HG03039 (cell line): ENCODE measurements around the gene GNS.
"Not testable (repeated sequence)": the region's sequence is repeated elsewhere in the genome, so short reads cannot be mapped to it uniquely, and the experiment has no call there.

ENCODE experiments used
- ATAC-seq: cut with Tn5 transposase; IDR thresholded peaks from one replicate; pipeline ENCODE4 v1.9.1; 2021; ENCODE audit warnings: mild to moderate bottlenecking, moderate library complexity; ENCODE audit not compliant: unreplicated experiment

The GNS gene

DNA sequence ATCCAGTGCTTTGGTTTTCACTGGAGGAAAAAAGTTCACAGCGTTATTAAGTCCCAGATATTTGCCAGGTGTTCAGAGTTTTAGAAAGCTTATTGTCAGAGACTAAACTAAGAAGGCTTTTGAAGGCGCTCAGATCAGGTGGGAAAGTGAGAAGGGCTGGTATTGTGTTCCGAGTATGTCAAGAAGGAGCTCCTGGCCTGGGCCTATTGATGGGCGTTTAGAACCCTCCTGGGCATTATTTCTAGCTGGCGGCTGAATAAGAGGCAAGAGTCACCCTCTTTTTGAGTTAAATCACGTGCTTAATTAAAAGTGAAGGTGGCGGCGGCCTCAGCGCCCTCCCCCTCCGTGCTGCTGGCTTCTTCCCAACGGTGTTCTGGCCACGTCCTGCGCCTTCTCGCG lies 20.9 kb upstream of the GNS start:
- no peak for ATAC-seq

DNA sequence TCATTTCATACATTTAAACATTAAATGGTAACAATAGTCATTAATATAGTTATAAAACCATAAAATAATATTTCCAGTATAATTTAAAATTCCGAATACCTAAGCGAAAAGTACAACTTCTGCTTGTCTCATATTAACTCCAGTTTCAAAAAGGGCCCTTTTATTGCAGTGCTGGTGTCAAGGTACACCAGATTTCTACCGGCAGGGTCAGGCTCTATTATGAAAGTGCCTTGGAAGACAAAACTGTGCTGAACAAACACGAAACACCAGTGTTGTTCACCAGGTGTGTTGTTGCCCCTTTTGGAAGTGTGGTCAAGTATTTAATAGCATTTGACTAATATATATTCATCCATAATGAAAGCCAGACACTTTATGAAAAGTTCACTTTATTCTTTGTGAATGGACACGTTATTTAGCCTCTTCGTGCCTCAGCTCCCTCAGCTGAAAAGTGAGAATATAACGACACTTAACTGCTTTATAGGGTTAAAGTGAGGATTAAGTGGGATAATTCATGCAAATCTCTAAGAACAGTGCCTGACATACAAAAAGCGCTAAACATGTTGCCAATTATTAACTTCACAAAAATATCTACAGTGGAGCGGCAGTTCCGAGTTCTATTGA lies 20.3 kb upstream of the GNS start:
- ATAC-seq = no peak

DNA sequence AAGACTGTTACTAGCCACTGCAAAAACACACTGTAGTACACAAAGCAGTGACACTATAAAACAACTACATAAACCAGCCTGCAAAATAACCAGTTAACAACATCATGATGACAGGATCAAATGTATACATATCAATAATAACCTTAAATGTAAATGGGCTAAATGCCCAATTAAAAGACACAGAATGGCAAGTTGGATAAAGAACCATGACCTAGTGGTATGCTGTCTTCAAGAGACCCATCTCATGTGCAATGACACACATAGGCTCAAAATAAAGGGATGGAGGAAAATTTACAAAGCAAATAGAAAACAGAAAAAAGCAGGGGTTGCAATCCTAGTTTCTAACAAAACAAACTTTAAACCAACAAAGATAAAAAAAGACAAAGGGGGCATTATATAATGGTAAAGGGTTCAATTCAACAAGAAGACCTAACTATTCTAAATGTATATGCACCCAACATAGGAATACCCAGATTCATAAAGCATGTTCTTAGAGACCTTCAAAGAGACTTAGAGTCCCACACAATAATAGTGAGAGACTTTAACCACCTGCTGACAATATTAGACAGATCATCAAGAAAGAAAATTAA lies 16.0 kb upstream of the GNS start:
- ATAC-seq = not testable (repeated sequence)

DNA sequence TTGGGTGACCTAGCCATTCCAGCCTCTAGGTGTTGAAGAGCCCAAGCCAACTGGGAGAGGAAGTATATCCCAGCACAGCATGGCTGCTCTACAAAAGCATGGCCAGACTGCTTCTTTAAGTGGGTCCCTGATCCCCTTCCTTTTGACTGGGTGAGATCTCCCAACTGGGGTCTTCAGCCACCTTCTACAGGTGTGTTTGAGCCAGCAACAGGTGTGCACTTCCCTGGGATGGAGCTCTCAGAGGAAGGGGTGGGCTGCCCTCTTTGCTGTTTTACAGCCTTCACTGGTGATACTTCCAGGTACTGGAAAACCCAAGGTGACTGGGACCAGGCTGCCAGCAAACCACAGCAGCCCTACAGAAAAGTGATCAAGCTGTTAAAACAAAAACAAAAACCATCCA lies 14.2 kb upstream of the GNS start:
- no peak for ATAC-seq

DNA sequence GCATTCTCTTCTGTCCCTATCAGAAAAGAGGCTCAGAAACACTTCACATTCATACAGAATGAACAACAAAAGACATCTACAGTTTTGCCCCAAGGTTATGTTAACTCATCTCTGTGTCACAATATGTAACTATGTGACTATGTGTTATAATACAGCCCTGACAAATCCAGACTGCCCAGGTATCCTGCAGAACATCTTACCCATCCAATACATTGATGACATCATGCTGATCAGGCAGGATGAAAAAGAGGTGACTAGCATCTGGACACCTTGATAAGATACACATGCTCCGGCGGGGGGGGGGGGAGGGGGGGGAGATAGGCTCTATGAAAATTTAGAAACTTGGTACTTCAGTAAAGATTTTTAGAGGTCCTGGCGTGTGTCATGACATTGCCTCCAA lies 8.3 kb upstream of the GNS start:
- ATAC-seq = no peak

DNA sequence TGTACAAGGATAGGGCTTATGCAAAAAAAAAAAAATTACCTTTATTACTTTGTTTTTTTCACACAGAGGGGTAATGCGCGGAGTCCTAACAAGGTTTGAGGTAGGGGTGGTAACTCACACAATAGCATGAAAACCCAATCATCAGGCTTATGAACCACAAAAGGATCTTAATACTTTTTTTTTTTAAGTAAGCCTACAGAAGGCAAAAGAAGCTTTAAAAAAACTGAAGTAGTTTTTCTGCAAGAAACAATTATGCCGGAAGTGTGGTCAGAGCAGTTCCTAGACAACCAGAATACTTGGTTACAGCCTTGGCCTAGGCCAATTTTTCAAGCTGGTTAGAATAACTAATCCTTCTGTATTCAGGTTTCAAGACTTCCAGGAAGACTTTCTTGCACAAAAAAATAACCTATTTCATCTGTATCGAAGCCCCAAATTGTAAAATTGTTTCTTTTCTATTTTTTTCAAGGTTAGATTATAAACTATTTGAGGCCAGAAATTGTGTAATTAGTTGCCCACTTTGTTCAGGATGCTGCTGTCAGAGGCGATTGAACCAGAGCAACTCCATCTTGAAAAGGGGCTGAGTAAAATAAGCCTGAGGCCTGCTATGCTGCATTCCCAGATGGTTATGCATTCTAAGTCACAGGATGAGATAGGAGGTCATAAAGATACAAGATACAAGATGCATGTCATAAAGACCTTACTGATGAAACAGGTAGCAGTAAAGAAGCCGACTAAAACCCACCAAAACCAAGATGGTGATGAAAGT lies 1.8 kb upstream of the GNS start:
- ATAC-seq = no peak

DNA sequence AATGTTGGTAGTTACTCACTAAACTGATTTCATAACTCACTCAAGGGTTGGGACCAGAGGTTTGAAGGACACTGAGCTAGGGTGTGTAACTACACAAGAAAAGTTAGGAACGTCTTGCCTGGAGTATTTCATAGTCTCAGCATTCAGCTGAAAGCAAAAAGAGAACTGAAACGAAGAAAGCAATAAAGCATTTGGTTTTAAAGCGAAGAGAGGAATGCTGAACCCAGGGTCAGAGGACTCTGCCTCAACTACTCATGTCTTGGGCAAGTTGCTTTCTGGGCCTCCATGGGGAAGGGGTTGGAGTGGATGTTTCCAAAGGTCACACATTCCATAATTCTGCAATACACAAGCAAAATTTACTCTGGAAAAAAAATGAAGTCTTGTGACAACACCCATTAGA lies 1.4 kb downstream of the GNS start:
- no peak for ATAC-seq

DNA sequence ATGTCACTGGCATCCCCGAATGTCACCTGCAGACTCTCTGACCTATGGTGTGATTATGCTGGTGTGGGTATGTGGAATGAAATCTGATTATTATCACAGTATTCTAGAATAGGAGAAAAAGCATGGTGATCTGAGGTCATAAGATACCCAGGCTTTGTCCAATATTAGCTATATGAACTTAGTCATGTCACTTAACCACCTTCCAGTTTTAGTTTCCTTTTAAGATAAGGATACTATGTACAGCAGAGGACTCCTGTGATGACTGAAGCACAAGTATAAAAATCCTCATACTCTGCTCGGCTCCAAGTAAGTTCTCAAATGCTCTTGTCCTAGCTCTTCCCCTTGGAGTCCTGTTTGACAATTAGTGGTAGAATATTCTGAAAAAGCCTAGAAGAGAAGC lies 2.8 kb downstream of the GNS start:
- peak; percentile 46 for ATAC-seq

DNA sequence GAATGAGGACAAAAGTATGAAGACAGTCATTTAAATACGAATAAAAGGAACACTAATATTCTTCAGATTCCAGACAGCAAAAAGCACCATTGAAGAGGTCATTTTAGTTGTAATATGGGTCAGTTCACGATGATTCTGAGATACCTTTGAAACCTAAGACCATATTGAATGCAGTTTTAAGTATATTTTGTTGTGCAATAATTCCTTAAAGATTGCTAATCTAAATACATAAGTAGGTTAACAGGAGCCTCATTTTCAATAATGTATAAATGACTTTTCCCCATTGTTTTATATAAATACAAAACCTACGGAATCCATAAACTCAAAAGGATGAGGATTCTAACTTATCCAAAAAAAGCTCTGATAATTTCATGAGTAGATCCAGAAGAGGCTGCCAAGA lies 5.8 kb downstream of the GNS start:
- no peak for ATAC-seq

DNA sequence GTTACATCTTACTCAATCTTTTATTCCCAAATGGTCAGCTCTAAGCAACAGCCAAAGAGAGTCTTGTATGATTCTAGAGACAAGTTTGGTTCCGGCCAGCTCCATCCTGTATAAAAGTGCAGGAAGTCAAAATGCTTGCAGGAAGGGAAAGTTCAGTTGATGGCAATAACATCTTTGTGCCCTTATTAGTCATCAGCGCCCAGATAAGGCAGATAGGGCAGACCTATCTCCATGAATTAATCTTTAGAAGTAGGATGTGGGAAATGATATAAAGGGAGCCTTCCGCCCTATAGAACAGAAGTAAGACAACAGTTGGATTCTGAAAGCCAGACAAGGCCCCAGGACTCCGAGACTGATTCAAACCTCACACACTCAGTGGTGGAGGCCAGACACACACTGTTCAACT lies 6.4 kb downstream of the GNS start:
- ATAC-seq = no peak

DNA sequence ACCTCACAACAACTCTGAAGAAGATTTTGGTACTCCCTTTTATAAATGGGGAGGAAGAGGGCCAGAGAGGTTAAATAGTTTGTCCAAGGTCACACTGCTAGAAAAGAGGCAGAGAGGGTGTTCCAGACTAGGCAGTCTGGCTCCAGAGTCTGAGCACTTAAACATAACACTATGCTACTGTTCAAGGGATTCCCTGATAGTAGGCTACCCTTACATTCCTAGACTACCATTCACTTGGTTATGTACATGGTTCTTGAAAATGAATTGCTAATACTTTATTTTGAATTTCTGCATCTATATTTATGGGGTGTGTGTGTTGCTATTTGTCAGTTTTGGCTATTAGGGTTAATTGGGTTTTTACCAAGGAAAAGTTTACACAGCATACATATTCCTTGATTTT lies 7.2 kb downstream of the GNS start:
- no peak for ATAC-seq

DNA sequence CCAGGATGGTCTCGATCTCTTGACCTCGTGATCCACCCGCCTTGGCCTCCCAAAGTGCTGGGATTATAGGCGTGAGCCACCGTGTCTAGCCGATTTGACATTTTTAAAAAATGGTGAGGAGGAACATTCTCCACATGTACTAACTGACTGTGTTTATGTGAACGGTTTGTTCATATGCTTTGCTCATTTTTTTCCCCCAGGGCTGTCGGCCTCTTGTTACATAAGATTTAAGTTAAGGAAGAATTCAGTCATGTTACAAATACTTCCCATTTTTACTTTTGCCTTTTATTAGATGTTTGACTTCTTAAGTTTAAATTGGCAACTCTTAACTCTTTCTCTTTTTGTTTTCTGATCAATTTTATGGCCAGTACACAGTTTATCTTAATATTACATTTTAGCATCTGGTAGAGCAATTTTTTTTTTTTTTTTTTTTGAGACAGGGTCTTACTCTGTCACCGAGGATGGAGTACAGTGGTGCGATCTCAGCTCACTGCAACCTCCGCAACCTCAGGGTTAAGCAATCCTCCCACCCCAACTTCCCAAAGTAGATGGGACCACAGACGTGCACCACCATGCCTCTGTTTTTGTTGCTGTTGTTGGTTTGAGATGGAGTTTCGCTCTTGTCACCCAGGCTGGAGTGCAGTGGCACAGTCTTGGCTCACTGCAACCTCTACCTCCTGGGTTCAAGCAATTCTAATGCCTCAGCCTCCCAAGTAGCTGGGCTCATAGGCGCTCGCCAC lies 9.6 kb downstream of the GNS start:
- ATAC-seq = no peak

DNA sequence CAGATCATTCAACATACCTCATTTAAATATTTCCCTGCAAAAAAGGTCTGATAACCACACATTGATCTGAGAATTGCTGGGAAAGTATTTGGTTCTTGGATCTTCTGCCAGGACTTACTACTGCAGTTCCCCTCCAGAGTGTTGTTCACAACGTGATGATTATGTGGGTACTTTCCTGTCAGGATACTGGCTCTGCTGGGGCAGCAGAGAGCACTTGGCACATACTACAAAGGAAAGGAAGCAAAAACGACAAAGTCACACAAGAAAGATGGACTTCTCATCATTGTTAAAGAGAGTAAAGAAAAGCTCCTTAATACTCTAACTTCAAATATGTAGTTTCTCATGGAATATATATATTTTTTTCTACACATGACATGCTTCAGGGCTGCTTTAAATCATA lies 11.5 kb downstream of the GNS start:
- ATAC-seq = no peak

DNA sequence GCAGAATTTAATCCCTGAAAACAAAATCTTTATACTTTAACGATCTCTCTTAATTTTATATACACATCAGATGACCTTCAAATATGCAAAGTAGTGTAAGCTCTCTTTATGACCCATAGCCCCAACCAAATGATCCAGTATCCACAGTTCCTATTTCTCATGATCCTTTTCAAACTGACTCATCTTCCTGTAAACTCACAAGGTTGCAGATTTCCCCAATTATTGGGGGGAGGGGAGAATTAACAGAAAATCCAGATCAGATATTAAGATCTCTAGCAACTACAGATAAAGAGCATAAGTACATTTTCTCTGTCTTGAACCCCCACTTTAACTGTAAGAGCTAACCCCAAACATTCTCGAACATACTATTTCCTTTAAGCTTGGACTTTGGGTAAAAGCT lies 12.5 kb downstream of the GNS start:
- ATAC-seq = no peak

DNA sequence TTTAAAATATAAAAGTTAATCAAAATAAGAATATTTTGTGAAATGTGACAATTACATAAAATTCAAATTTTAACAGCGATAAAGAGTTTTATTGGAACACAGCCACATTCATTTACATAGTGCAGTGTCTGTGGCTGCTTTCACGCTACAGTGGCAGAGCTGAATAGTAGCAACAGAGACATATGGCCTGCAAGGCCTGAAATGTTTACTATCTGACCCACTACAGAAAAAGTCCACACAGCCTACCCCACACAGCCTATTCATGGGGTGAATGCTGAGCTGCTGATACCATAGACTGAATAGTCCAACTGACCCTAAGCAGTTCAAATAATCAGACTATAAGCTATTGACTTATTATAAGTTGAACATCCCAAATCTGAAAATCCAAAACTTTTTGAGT lies 13.2 kb downstream of the GNS start:
- no peak for ATAC-seq

DNA sequence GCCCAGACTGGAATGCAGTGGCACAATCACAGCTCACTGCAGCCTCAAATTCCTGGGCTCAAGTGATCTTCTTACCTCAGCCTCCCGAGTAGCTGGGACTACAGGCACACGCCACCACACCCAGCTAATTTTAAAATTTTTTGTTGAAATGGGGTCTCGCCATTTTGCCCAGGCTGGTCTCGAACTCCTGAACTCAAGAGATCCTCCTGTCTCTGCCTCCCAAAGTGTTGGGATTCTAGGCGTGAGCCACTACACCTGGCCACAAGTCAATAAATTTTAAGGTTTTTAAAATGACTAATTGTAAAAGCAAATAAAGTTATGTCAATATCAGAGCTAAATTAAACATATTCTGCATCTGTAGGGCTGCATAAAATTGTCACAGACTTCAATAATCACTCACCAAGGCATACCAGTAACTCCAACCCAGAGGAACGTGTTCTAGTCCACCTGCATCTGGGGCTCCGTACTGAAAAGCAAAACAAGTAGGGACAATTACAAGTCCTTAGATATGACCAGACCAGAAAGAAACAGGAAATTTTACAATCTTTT lies 13.9 kb downstream of the GNS start:
- ATAC-seq = no peak

DNA sequence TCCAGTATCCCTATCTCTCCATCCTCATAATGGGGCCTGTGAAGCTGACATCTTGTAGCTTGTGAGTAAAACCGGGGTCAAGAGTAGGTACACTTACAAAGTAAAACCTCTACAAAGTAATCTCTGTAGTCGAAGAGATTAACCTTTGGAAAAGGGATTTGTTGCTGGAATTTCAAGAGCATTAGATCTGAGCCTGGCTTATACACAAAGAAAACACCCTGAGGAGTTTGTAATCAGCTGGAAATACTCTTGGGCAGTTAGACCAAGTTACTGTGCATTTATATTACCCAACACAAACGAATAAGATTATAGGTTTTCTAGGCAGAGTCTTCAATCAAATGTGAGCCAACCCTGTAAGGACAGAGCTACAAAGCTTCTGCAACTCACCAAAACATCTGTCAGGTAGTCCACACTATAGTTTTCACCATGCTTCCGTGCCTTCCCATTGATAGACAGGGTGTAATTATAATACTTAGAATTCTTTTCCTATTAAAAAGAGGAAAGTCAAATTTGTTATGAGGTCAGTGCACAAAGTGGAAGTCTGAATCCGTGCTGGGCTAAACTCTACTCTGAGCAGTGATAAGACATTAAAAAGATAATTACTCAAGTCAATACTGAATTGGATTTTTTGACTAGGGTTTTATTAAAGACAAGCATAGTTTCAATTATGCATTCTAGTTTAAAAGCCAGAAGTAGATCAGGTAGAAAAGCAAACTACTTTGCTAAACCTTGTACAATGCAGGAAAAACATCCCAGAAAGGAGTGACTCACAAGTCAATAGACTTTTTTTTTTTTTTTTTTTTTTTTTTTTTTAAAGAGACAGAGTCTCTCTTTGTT lies 14.6 kb downstream of the GNS start:
- no peak for ATAC-seq

DNA sequence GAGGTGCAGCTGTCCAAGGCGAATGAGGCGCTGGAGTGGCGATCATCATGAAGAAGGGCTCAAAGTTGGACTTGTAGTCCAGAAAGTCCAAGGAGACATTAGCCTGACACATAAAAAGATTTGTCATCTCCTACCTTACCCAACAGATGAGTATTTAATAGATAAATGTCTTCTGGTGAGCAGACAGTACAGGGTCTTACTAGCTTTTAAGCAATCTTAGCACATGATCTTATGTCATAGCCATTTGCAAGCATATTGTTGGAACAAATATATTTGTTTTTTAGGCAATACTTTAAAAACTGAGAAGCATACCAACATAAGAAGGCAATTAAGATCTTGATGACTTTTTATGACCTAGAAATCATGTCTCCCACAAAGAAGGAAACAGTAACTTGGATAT lies 16.0 kb downstream of the GNS start:
- no peak for ATAC-seq

DNA sequence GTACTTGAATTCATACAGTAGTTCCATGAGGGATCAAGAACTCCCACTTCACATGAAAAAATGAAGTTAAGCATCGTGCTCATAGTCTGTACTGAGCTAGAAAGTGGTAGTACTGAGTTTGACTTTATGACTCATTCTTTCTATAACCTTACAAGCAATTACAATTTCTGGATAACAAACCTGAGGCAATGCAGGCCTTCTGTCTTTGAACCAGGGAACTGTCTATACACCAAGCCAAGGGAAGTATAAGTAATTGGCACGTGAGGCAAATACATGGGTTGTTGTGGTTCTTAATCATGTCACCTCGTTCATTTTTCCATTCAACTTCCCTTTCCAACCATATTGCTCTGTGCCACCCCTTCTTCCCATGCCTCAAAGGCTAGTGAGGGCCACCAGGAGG lies 16.8 kb downstream of the GNS start:
- ATAC-seq = no peak

DNA sequence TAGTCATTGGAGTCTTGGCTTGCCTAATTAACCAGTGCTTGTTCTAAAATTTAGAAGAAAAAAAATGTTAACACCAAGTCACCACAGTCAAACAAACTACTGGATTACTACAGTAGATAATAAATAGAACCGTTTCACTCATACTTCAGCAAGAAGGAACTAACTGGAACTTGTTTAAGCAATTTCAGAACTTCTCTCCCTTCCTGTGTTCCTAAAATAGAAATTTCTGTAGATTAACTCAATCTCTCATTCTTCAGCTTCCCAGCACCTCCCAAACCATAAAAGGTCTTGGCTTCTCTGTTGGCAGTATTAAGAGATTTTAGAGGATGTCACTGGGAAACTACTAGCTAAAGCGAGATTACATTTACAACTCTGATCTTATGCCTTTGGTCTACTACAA lies 18.6 kb downstream of the GNS start:
- ATAC-seq = no peak

DNA sequence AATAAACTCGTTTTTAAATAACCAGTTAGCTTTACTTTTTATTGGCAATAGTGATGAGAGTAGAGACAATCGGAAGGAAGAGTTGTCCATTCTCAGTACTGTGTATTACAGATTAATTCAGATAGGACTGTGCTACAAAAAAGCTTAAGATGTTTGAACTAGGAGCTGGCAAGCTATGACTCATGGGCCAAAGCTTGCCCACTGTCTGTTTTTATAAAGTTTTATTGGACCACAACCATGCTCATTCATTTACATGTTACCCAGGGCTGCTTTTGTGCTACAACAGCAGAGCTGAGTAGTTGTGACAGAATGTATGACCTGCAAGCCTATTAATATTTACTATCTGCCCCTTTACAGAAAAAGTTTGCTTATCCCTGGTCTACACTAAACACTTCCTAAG lies 19.4 kb downstream of the GNS start:
- no peak for ATAC-seq
